Thyroid gland (tissue), 4 donors: ENCODE measurements around the gene JSRP1. TPM values are rescaled to one million over a fixed set of nuclear protein-coding genes. Genes with fewer than 3 reads are reported as not detected.

Source experiments
- DNase-seq, 2 donors: peaks; one replicate each; pipeline ENCODE4 v3.0.0-alpha.2; 2019
- H3K27ac ChIP-seq, 3 donors: fragments of 200-600 bp; sonication (generic); 1 replicate in 2 of 3; 2 replicates in 1 of 3; pipeline ENCODE4 v1.5.1; 2016 to 2019; ENCODE audit warnings: mild to moderate bottlenecking in 1 of 3, moderate library complexity in 1 of 3
- H3K27me3 ChIP-seq: fragments of 200-600 bp; sonication (generic); one replicate; pipeline ENCODE4 v1.5.1; 2019
- H3K36me3 ChIP-seq, 2 donors: fragments of 200-600 bp; sonication (generic); one replicate each; pipeline ENCODE4 v1.5.1; 2016 to 2019
- H3K4me1 ChIP-seq, 2 donors: fragments of 200-600 bp; sonication (generic); one replicate each; pipeline ENCODE4 v1.5.1; 2017 to 2019
- H3K4me3 ChIP-seq, 3 donors: fragments of 200-600 bp; sonication (generic); replicated peaks in 1 of 3; 1 replicate in 2 of 3; 2 replicates in 1 of 3; pipeline ENCODE4 v1.5.1; 2016; ENCODE audit warnings: mild to moderate bottlenecking in 1 of 3
- H3K9me3 ChIP-seq: fragments of 200-600 bp; sonication (generic); one replicate; pipeline ENCODE4 v1.5.1; 2017
- CTCF ChIP-seq, 6 experiments: fragments of 200-600 bp in 3 of 6; fragments of 450-650 bp in 3 of 6; sonication (generic) in 3 of 6; IDR thresholded peaks; one replicate each; pipeline ENCODE4 v1.5.1; 2016 to 2019; ENCODE audit warnings: antibody characterized with exemption in 6 of 6, mild to moderate bottlenecking in 2 of 6, inconsistent platforms in 1 of 6, moderate library complexity in 1 of 6
- POLR2A ChIP-seq, 2 donors: fragments of 450-650 bp; IDR thresholded peaks; one replicate each; pipeline ENCODE4 v1.6.1; 2017; ENCODE audit warnings: antibody characterized with exemption in 2 of 2, mild to moderate bottlenecking in 2 of 2, moderate library complexity in 1 of 2
- WGBS, 2 donors: methylation state at CpG; one replicate each; pipeline ENCODE4 v1.1.5; 2017; 5-methylcytosine and 5-hydroxymethylcytosine counted together
- intact Hi-C: fragments of 100-400 bp; cut with DNase I; formaldehyde crosslinking; loops from one replicate; pipeline ENCODE4 v1.15.1; 2023
- total RNA-seq, 4 donors: library from RNA; depleted of rRNA; stranded (reverse); fragments of >200 nt; gene quantifications; one replicate each; pipeline ENCODE4 v1.2.3, GENCODE V29; 2016

The JSRP1 gene
- total RNA-seq, 4 donors from 2014 or later: not detected

- intact Hi-C loops: no loop called here
- Histone ChIP-seq H3K4me1 (peaks cover 0 to 38% of the 10 kb centered on the region in 2 donors), H3K27me3 (peaks cover 12% of the 10 kb centered on the region), H3K4me3 (no peak overlapping the region), H3K36me3 (no peaks in the 10 kb centered on the region), H3K9me3 (no peaks in the 10 kb centered on the region), H3K27ac (no peak overlapping the region)
- DNase-seq: no peak
- WGBS, 2 donors: 5 to 6% methylated on average over 11 to 51 of the region's 77 CpGs
- TF ChIP-seq POLR2A (IDR thresholded peaks at IDR 0.05) (no peak), CTCF (IDR thresholded peaks at IDR 0.05) (no peak)
Measured at GRCh38 chr19:2253106-2254063, 2.8 kb downstream of the JSRP1 start.

- TF ChIP-seq POLR2A (IDR thresholded peaks at IDR 0.05) (no peak), CTCF (IDR thresholded peaks at IDR 0.05) (no peak)
- no peak for DNase-seq
- Histone ChIP-seq H3K4me1 (peaks cover 0 to 38% of the 10 kb centered on the region in 2 donors), H3K27me3 (peaks cover 12% of the 10 kb centered on the region), H3K27ac (no peak overlapping the region), H3K4me3 (no peak overlapping the region), H3K36me3 (peaks cover 2 to 5% of the 10 kb centered on the region in 2 donors), H3K9me3 (no peaks in the 10 kb centered on the region)
- intact Hi-C loops: no loop called here
- 0 to 3% methylated on average over 1 to 12 of the region's 18 CpGs for WGBS, 2 donors
Measured at GRCh38 chr19:2252797-2253105, 3.5 kb downstream of the JSRP1 start.

GRCh38 chr19:2252055-2252796 lies 4.0 kb downstream of the JSRP1 start:
- no peak for DNase-seq
- Histone ChIP-seq H3K9me3 (no peaks in the 10 kb centered on the region), H3K4me1 (peaks cover 0 to 38% of the 10 kb centered on the region in 2 donors), H3K27me3 (peaks cover 12% of the 10 kb centered on the region), H3K27ac (no peak overlapping the region), H3K4me3 (no peak overlapping the region), H3K36me3 (peaks cover 8 to 11% of the 10 kb centered on the region in 2 donors)
- intact Hi-C loops: no loop called here
- TF ChIP-seq CTCF (IDR thresholded peaks at IDR 0.05): no peak
- TF ChIP-seq POLR2A (IDR thresholded peaks at IDR 0.05): no peak
- WGBS, 2 donors: 10 to 11% methylated on average over 32 to 47 of the region's 74 CpGs

- H3K9me3 ChIP-seq: no peaks in the 10 kb centered on the region
- intact Hi-C loops: no loop called here
- H3K4me3 ChIP-seq: no peak overlapping the region
- peaks cover 16 to 19% of the 10 kb centered on the region in 2 donors for H3K36me3 ChIP-seq
- DNase-seq: no peak
- TF ChIP-seq CTCF (IDR thresholded peaks at IDR 0.05) (no peak), POLR2A (IDR thresholded peaks at IDR 0.05) (no peak)
- peaks cover 12% of the 10 kb centered on the region for H3K27me3 ChIP-seq
- no peak overlapping the region for H3K27ac ChIP-seq
- peaks cover 0 to 38% of the 10 kb centered on the region in 2 donors for H3K4me1 ChIP-seq
- 15% methylated on average over 5 of the region's 125 CpGs; no CpG with 5 or more reads in 1 of the 2 donors for WGBS, 2 donors
Measured at GRCh38 chr19:2251106-2252054, 4.8 kb downstream of the JSRP1 start.
